Astrocyte (in vitro differentiated cells and primary cell): ENCODE results near the gene BRF1. TPM values are rescaled to one million over a fixed set of nuclear protein-coding genes. Genes with fewer than 3 reads are reported as not detected.

ENCODE experiments used
- DNase-seq: peaks from one replicate; pipeline ENCODE4 v3.0.0-alpha.2; 2010; ENCODE audit warnings: low read depth
- FAIRE-seq: peaks from 2 replicates; lab custom pipeline; 2011; peaks lifted over from hg19 to GRCh38; lab: Jason Lieb, UNC
- H2AFZ ChIP-seq: 2 replicates; pipeline ENCODE4 v1.6.0; 2012; ENCODE audit warnings: low read depth, low read length, inconsistent platforms
- H3K27ac ChIP-seq: 2 replicates; pipeline ENCODE4 v1.5.1; 2011; ENCODE audit warnings: low read depth, low read length, inconsistent platforms
- H3K27me3 ChIP-seq: 2 replicates; pipeline ENCODE4 v1.6.0; 2011; ENCODE audit warnings: low read length, inconsistent platforms; ENCODE audit not compliant: insufficient read depth
- H3K36me3 ChIP-seq: 2 replicates; pipeline ENCODE4 v1.5.1; 2011; ENCODE audit warnings: low read length, inconsistent platforms; ENCODE audit not compliant: insufficient read depth
- H3K4me1 ChIP-seq: 2 replicates; pipeline ENCODE4 v1.5.1; 2011; ENCODE audit warnings: low read length, inconsistent platforms; ENCODE audit not compliant: insufficient read depth
- H3K4me2 ChIP-seq: 2 replicates; pipeline ENCODE4 v1.6.0; 2012; ENCODE audit warnings: low read length, inconsistent platforms
- H3K4me3 ChIP-seq: 2 replicates; pipeline ENCODE4 v1.5.1; 2011; ENCODE audit warnings: low read depth, mild to moderate bottlenecking, low read length, inconsistent platforms; ENCODE audit not compliant: insufficient read depth
- H3K79me2 ChIP-seq: 2 replicates; pipeline ENCODE4 v1.6.0; 2012; ENCODE audit warnings: mild to moderate bottlenecking, low read length, inconsistent platforms; ENCODE audit not compliant: insufficient read depth
- H3K9ac ChIP-seq: 2 replicates; pipeline ENCODE4 v1.6.0; 2012; ENCODE audit warnings: mild to moderate bottlenecking, low read length, inconsistent platforms
- H3K9me3 ChIP-seq: 2 replicates; pipeline ENCODE4 v1.5.1; 2012; ENCODE audit warnings: low read depth, mild to moderate bottlenecking, low read length, inconsistent platforms; ENCODE audit not compliant: insufficient read depth
- H4K20me1 ChIP-seq: 2 replicates; pipeline ENCODE4 v1.6.0; 2012; ENCODE audit warnings: low read length, inconsistent platforms; ENCODE audit not compliant: insufficient read depth
- H3K27ac Mint-ChIP-seq: one replicate; pipeline ENCODE4 v1.8.0; 2021; ENCODE audit warnings: mild to moderate bottlenecking, mixed read lengths; ENCODE audit not compliant: unreplicated experiment
- H3K27me3 Mint-ChIP-seq: one replicate; pipeline ENCODE4 v1.8.0; 2021; ENCODE audit warnings: low read depth, mixed read lengths; ENCODE audit not compliant: unreplicated experiment
- H3K36me3 Mint-ChIP-seq: one replicate; pipeline ENCODE4 v1.8.0; 2021; ENCODE audit warnings: low read depth, mixed read lengths; ENCODE audit not compliant: unreplicated experiment
- H3K4me1 Mint-ChIP-seq: one replicate; pipeline ENCODE4 v1.8.0; 2021; ENCODE audit warnings: low read depth, mixed read lengths; ENCODE audit not compliant: unreplicated experiment
- H3K4me3 Mint-ChIP-seq: one replicate; pipeline ENCODE4 v1.8.0; 2021; ENCODE audit warnings: mild to moderate bottlenecking, moderate library complexity, mixed read lengths; ENCODE audit not compliant: unreplicated experiment
- H3K9me3 Mint-ChIP-seq: one replicate; pipeline ENCODE4 v1.8.0; 2021; ENCODE audit warnings: mild to moderate bottlenecking, mixed read lengths; ENCODE audit not compliant: unreplicated experiment
- EZH2 ChIP-seq: IDR thresholded peaks from 2 replicates; pipeline ENCODE4 v1.6.1; 2012; ENCODE audit warnings: mild to moderate bottlenecking, low read length, inconsistent platforms; ENCODE audit not compliant: insufficient read depth
- total RNA-seq: library from RNA; stranded (reverse); gene quantifications from 2 replicates; pipeline ENCODE4 v1.2.1, GENCODE V29; 2021
- TF ChIP-seq, protein P1 (sequence below): IDR thresholded peaks from 2 replicates; pipeline ENCODE4 v1.5.1; 2011; ENCODE audit warnings: low read depth, mild to moderate bottlenecking, inconsistent platforms, low read length, moderate library complexity; ENCODE audit not compliant: insufficient read depth

Gene BRF1
- total RNA-seq, 1 donor from 2014 or later, result 20.5 TPM

DNA sequence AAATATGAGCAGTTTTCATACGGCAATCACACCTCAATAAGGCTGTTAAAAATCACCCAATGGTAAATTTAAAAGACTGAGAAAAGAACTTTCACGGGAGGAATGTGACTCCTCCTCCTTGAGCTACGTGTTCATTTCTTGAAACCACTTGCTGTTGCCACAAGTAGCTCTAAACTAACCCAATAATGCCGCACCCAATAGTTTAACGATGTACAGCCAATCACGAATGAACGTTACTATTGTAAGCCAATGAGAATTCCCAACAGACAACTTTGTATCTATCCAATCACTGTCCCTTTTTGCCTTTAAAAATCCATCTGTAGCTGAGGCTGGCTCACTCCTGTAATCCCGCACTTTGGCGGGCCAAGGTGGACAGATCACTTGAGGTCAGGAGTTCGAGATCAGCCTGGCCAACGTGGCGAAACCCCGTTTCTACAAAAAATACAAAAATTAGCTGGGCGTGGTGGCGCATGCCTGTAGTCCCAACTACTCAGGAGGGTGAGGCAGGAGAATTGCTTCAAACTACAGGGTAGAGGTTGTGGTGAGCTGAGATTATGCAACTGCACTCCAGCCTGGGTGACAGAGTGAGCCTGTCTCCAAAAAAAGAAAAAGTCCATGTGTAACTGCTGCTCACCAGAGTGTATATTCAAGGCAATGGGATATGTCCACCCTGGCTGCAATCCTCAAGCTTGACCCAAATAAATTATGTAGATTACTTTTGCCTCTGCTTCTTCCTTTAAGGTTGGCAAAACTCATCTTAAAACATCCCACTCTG is 76.8 kb downstream of the BRF1 start:
- no peak overlapping the region for H3K4me2 ChIP-seq
- DNase-seq (no peak), FAIRE-seq (no peak)
- H3K27me3 Mint-ChIP-seq, result no peaks in the 10 kb centered on the region
- no peak overlapping the region for H3K4me3 ChIP-seq
- no peak overlapping the region for H3K27ac ChIP-seq
- no peaks in the 10 kb centered on the region for H3K36me3 ChIP-seq
- H3K9me3 Mint-ChIP-seq, result no peaks in the 10 kb centered on the region
- no peaks in the 10 kb centered on the region for H3K27me3 ChIP-seq
- no peak overlapping the region for H2AFZ ChIP-seq
- no peak overlapping the region for H3K27ac Mint-ChIP-seq
- H3K9me3 ChIP-seq, result no peaks in the 10 kb centered on the region
- peaks cover 4% of the 10 kb centered on the region for H3K79me2 ChIP-seq
- H3K4me1 Mint-ChIP-seq, result no peaks in the 10 kb centered on the region
- no peak overlapping the region for H3K9ac ChIP-seq
- TF ChIP-seq, protein P1, sequence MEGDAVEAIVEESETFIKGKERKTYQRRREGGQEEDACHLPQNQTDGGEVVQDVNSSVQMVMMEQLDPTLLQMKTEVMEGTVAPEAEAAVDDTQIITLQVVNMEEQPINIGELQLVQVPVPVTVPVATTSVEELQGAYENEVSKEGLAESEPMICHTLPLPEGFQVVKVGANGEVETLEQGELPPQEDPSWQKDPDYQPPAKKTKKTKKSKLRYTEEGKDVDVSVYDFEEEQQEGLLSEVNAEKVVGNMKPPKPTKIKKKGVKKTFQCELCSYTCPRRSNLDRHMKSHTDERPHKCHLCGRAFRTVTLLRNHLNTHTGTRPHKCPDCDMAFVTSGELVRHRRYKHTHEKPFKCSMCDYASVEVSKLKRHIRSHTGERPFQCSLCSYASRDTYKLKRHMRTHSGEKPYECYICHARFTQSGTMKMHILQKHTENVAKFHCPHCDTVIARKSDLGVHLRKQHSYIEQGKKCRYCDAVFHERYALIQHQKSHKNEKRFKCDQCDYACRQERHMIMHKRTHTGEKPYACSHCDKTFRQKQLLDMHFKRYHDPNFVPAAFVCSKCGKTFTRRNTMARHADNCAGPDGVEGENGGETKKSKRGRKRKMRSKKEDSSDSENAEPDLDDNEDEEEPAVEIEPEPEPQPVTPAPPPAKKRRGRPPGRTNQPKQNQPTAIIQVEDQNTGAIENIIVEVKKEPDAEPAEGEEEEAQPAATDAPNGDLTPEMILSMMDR, result no peak
- TF ChIP-seq EZH2, result no peak
- peaks cover 19% of the 10 kb centered on the region for H4K20me1 ChIP-seq
- H3K4me3 Mint-ChIP-seq, result no peak overlapping the region
- no peaks in the 10 kb centered on the region for H3K4me1 ChIP-seq
- H3K36me3 Mint-ChIP-seq, result peaks cover 16% of the 10 kb centered on the region

DNA sequence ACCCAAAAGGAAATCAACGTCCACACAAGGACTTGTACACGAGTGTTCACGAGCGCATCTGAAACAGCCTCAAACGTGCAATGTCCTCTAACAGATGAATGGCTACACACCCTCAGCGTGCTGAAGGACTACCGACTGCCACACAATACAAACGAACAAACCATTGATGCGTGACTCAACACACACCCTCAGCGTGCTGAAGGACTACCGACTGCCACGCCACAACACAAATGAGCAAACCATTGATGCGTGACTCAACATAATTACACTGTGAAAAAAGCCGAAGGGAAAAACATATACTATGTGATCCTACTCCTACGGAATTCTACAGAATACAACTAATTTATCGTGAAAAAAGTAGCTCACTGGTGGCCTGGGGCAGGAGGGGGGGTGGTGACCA is 77.5 kb downstream of the BRF1 start:
- peak; percentile 76 for DNase-seq
- Histone ChIP-seq H3K79me2 (peaks cover 4% of the 10 kb centered on the region), H3K9me3 (no peaks in the 10 kb centered on the region), H3K27me3 (no peaks in the 10 kb centered on the region), H4K20me1 (peaks cover 19% of the 10 kb centered on the region), H3K36me3 (no peaks in the 10 kb centered on the region), H3K4me3 (no peak overlapping the region), H3K9ac (no peak overlapping the region), H2AFZ (no peak overlapping the region), H3K27ac (no peak overlapping the region), H3K4me1 (no peaks in the 10 kb centered on the region), H3K4me2 (no peak overlapping the region)
- no peaks in the 10 kb centered on the region for H3K9me3 Mint-ChIP-seq
- no peak overlapping the region for H3K4me3 Mint-ChIP-seq
- TF ChIP-seq, protein P1, result no peak
- no peak for TF ChIP-seq EZH2
- H3K27me3 Mint-ChIP-seq, result no peaks in the 10 kb centered on the region
- peaks cover 16% of the 10 kb centered on the region for H3K36me3 Mint-ChIP-seq
- H3K27ac Mint-ChIP-seq, result no peak overlapping the region
- no peaks in the 10 kb centered on the region for H3K4me1 Mint-ChIP-seq
- no peak for FAIRE-seq

DNA sequence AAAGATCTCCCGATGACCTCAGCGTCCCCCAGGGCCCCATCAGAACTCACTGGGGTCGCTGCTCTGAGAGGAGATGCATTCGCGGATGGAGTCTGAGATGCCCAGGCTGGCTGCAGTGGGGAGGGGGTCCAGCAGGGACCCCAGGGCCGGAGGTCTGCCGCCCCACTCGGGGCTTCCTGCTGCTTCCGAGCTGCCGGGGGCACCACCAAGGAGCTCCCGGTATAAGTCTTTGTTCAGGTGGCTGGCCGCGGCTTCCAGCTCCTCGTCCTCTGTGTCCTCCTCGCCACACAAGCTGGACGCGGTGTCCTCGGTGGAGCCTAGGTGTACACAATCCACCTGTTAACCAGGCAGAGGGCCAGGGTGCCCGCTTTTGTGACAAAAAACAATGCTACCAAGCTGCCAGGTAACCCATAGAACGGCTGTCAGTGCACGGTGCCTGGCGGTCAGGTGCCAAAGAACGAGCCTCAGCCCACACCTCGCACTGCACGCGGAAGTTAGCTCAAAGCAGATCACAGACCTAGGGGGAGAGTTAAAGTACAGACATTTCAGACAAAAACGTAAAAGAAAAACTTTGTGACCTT is 79.1 kb downstream of the BRF1 start:
- Mint-ChIP-seq H3K36me3 (peaks cover 14% of the 10 kb centered on the region), H3K9me3 (no peaks in the 10 kb centered on the region), H3K4me1 (no peaks in the 10 kb centered on the region), H3K4me3 (no peak overlapping the region), H3K27me3 (no peaks in the 10 kb centered on the region), H3K27ac (no peak overlapping the region)
- Histone ChIP-seq H3K4me1 (no peaks in the 10 kb centered on the region), H3K27me3 (no peaks in the 10 kb centered on the region), H3K36me3 (no peaks in the 10 kb centered on the region), H4K20me1 (peaks cover 19% of the 10 kb centered on the region), H2AFZ (no peak overlapping the region), H3K4me3 (no peak overlapping the region), H3K4me2 (no peak overlapping the region), H3K79me2 (peaks cover 4% of the 10 kb centered on the region), H3K27ac (no peak overlapping the region), H3K9me3 (no peaks in the 10 kb centered on the region), H3K9ac (no peak overlapping the region)
- FAIRE-seq (no peak), DNase-seq (no peak)
- TF ChIP-seq EZH2, result no peak
- TF ChIP-seq, protein P1, result no peak
